DND-41 (cell line): ENCODE results near the gene GNA14.
"Not testable (repeated sequence)": the region's sequence is repeated elsewhere in the genome, so short reads cannot be mapped to it uniquely, and the experiment has no call there.

Experiments used
- ATAC-seq: fragments of 200-7000 bp; cut with Tn5 transposase; 3 replicates; pipeline ENCODE4 v1.9.1; 2021; ENCODE audit warnings: low read depth; ENCODE audit not compliant: insufficient read depth
- DNase-seq: peaks from one replicate; pipeline ENCODE4 v3.0.0-alpha.2; 2020
- H2AFZ ChIP-seq: 2 replicates; pipeline ENCODE4 v1.6.0; 2012; ENCODE audit warnings: low read depth, low read length
- H3K27ac ChIP-seq: 2 replicates; pipeline ENCODE4 v1.5.1; 2012; ENCODE audit warnings: low read length, inconsistent platforms
- H3K27me3 ChIP-seq: fragments of 200-600 bp; sonication (generic); 2 replicates; pipeline ENCODE4 v1.6.0; 2012; ENCODE audit warnings: low read length, mild to moderate bottlenecking, inconsistent platforms; ENCODE audit not compliant: insufficient read depth, poor library complexity
- H3K36me3 ChIP-seq: 2 replicates; pipeline ENCODE4 v1.5.1; 2012; ENCODE audit warnings: low read length, inconsistent platforms; ENCODE audit not compliant: insufficient read depth
- H3K4me1 ChIP-seq: 2 replicates; pipeline ENCODE4 v1.5.1; 2012; ENCODE audit warnings: mild to moderate bottlenecking, low read length; ENCODE audit not compliant: insufficient read depth
- H3K4me2 ChIP-seq: 2 replicates; pipeline ENCODE4 v1.6.0; 2012; ENCODE audit warnings: mild to moderate bottlenecking, moderate library complexity, low read length, inconsistent platforms; ENCODE audit not compliant: insufficient read depth
- H3K4me3 ChIP-seq, 2 experiments: fragments of 200-600 bp in 1 of 2; shearing (Covaris generic) in 1 of 2; 2 replicates each; pipeline ENCODE4 v1.5.1; 2012 to 2016; ENCODE audit warnings: inconsistent platforms in 2 of 2, low read length in 2 of 2, mild to moderate bottlenecking in 2 of 2, low read depth in 1 of 2, moderate library complexity in 1 of 2
- H3K79me2 ChIP-seq: 2 replicates; pipeline ENCODE4 v1.6.0; 2012; ENCODE audit warnings: low read length, inconsistent platforms; ENCODE audit not compliant: insufficient read depth
- H3K9ac ChIP-seq: 2 replicates; pipeline ENCODE4 v1.6.0; 2012; ENCODE audit warnings: low read depth, mild to moderate bottlenecking, inconsistent platforms, low read length, moderate library complexity
- H3K9me3 ChIP-seq: 2 replicates; pipeline ENCODE4 v1.5.1; 2012; ENCODE audit warnings: low read length, moderate library complexity, mild to moderate bottlenecking, inconsistent platforms; ENCODE audit not compliant: insufficient read depth, severe bottlenecking
- H4K20me1 ChIP-seq: 2 replicates; pipeline ENCODE4 v1.6.0; 2012; ENCODE audit warnings: low read length; ENCODE audit not compliant: insufficient read depth
- CTCF ChIP-seq: IDR thresholded peaks from 2 replicates; pipeline ENCODE4 v1.5.1; 2012; ENCODE audit warnings: borderline replicate concordance, low read length, moderate library complexity, mild to moderate bottlenecking; ENCODE audit not compliant: poor library complexity, severe bottlenecking; ENCODE audit errors: extremely low read depth
- EZH2 ChIP-seq: IDR thresholded peaks from 3 replicates; pipeline ENCODE4 v1.6.1; 2012; ENCODE audit warnings: borderline replicate concordance, low read depth, mild to moderate bottlenecking, moderate library complexity, low read length, inconsistent platforms; ENCODE audit not compliant: severe bottlenecking

Gene GNA14

GRCh38 chr9:77498891-77499290, 149.2 kb downstream of the GNA14 start:
- ATAC-seq: no peak
- H3K36me3 ChIP-seq: no peaks in the 10 kb centered on the region
- no peaks in the 10 kb centered on the region for H3K9me3 ChIP-seq
- H2AFZ ChIP-seq: no peak overlapping the region
- no peak overlapping the region for H3K4me3 ChIP-seq
- TF ChIP-seq EZH2: no peak
- no peak for TF ChIP-seq CTCF
- no peak for DNase-seq
- H3K4me1 ChIP-seq: no peaks in the 10 kb centered on the region
- H3K9ac ChIP-seq: no peak overlapping the region
- no peaks in the 10 kb centered on the region for H4K20me1 ChIP-seq
- no peaks in the 10 kb centered on the region for H3K79me2 ChIP-seq
- no peaks in the 10 kb centered on the region for H3K27me3 ChIP-seq
- H3K4me2 ChIP-seq: no peak overlapping the region
- no peak overlapping the region for H3K27ac ChIP-seq

GRCh38 chr9:77497322-77498198, 150.6 kb downstream of the GNA14 start:
- Histone ChIP-seq H3K27ac (no peak overlapping the region), H4K20me1 (no peaks in the 10 kb centered on the region), H3K9ac (no peak overlapping the region), H3K4me1 (no peaks in the 10 kb centered on the region), H3K79me2 (no peaks in the 10 kb centered on the region), H3K27me3 (no peaks in the 10 kb centered on the region), H2AFZ (no peak overlapping the region), H3K4me2 (no peak overlapping the region), H3K36me3 (no peaks in the 10 kb centered on the region), H3K9me3 (no peaks in the 10 kb centered on the region), H3K4me3 (no peak overlapping the region)
- TF ChIP-seq CTCF (no peak), EZH2 (no peak)
- DNase-seq: no peak
- ATAC-seq: no peak

GRCh38 chr9:77495834-77496671, 152.1 kb downstream of the GNA14 start:
- no peak for TF ChIP-seq CTCF
- TF ChIP-seq EZH2: no peak
- ATAC-seq (no peak), DNase-seq (no peak)
- H2AFZ ChIP-seq: no peak overlapping the region
- H4K20me1 ChIP-seq: no peaks in the 10 kb centered on the region
- H3K4me2 ChIP-seq: no peak overlapping the region
- H3K79me2 ChIP-seq: no peaks in the 10 kb centered on the region
- no peak overlapping the region for H3K9ac ChIP-seq
- no peaks in the 10 kb centered on the region for H3K27me3 ChIP-seq
- no peaks in the 10 kb centered on the region for H3K9me3 ChIP-seq
- no peaks in the 10 kb centered on the region for H3K36me3 ChIP-seq
- no peak overlapping the region for H3K4me3 ChIP-seq
- no peaks in the 10 kb centered on the region for H3K4me1 ChIP-seq
- no peak overlapping the region for H3K27ac ChIP-seq

- H4K20me1 ChIP-seq, H3K27me3 ChIP-seq, H3K79me2 ChIP-seq: not testable (repeated sequence)
These were observed 157.8 kb downstream of the GNA14 start for GRCh38 chr9:77490279-77490678.

GRCh38 chr9:77489405-77490163, 158.5 kb downstream of the GNA14 start:
- Histone ChIP-seq H3K4me2 (peak overlapping the region; percentile 64), H3K4me3 (peak overlapping the region; percentile 15 to 50; a peak in 3 of 4 replicates), H3K4me1 (peaks cover 29% of the 10 kb centered on the region), H3K27ac (peak overlapping the region; percentile 79), H3K9ac (peak overlapping the region; percentile 36), H2AFZ (peak overlapping the region; percentile 59)
- not testable (repeated sequence) for H4K20me1 ChIP-seq, H3K36me3 ChIP-seq, H3K79me2 ChIP-seq, H3K9me3 ChIP-seq, H3K27me3 ChIP-seq
- ATAC-seq: peak; percentile 81
- DNase-seq: peak; percentile 79

More at GRCh38 chr9:77490279-77490678, 157.8 kb downstream of the GNA14 start:
- peak overlapping the region; percentile 64; the same call in 1 of the 2 replicates for H3K4me2 ChIP-seq
- H3K4me1 ChIP-seq: peaks cover 29% of the 10 kb centered on the region
- H3K4me3 ChIP-seq: peak overlapping the region in 1 of 2 experiments; percentile 50; a peak in 2 of 4 replicates
- H3K9me3 ChIP-seq, ATAC-seq, DNase-seq, H3K9ac ChIP-seq, H3K36me3 ChIP-seq: not testable (repeated sequence)
- peak overlapping the region; percentile 67 for H3K27ac ChIP-seq
- H2AFZ ChIP-seq: peak overlapping the region; percentile 47
